Adrenal gland (tissue), 5 donors: Measurements from ENCODE around the gene PIAS4.

ENCODE experiments used
- CTCF ChIP-seq, 6 experiments: fragments of 450-650 bp in 4 of 6; fragments of 200-600 bp in 2 of 6; sonication (generic) in 1 of 6; IDR thresholded peaks; 1 replicate in 5 of 6; 2 replicates in 1 of 6; pipeline versions ENCODE4 v1.5.1 to v1.8.0; 2016 to 2021; ENCODE audit warnings: antibody characterized with exemption in 6 of 6, mild to moderate bottlenecking in 2 of 6, moderate library complexity in 1 of 6
- POLR2A ChIP-seq, 2 donors: fragments of 450-650 bp; IDR thresholded peaks; one replicate each; pipeline ENCODE4 v1.6.1; 2017; ENCODE audit warnings: antibody characterized with exemption in 2 of 2, mild to moderate bottlenecking in 2 of 2, moderate library complexity in 1 of 2
- donor health status: DM: no; HTN: no; CAD: no.

- TF ChIP-seq POLR2A (IDR thresholded peaks at IDR 0.05) (no peak), CTCF (IDR thresholded peaks at IDR 0.05) (no peak)
Measured at GRCh38 chr19:4036576-4037300, 29.2 kb downstream of the PIAS4 start.
